ENCODE measurements around the gene DCAF8L2.
"Not testable (repeated sequence)": the region's sequence is repeated elsewhere in the genome, so short reads cannot be mapped to it uniquely, and the experiment has no call there.

The DCAF8L2 gene

DNA sequence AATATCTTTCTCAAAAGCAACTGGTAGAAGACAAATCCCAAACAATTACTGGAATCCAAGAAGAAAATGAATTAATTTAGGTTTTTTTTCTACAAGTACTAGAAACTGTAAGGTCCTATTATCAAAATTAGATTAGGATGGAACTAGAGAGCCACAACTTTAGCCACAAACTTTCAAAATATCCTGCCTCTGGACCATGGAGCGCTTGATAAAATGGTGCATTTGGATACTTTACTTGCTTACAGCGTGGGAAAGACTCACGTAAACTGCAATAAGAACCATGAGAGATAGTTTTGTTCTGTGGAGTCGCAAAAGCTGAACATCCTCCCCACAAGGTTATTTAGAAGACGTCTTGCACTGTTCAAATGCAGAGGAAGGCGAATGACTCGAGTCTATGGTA lies at the start of gene DCAF8L2:
Gene DCAF8L2, plus strand, starts transcription at position 301 of the 400 bp plus-strand sequence. CDS start 156,552 bp downstream, outside the sequence.
- DNase-seq: no peak

DNA sequence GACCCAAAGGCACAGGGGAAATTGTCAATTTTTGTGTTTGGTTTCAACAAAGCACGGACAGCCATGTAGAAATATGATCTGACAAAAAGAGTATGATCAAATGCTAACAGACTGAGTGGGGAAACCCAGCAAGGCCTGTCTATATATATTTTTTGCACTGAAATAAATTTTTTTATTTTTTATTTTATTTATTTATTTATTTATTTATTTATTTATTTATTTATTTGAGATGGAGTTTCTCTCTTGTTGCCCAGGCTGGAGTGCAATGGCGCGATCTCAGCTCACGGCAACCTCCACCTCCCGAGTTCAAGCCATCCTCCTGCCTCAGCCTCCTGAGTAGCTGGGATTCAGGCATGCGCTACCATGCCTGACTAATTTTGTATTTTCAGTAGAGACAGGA lies 49.0 kb upstream of the DCAF8L2 start:
- DNase-seq: not testable (repeated sequence)

DNA sequence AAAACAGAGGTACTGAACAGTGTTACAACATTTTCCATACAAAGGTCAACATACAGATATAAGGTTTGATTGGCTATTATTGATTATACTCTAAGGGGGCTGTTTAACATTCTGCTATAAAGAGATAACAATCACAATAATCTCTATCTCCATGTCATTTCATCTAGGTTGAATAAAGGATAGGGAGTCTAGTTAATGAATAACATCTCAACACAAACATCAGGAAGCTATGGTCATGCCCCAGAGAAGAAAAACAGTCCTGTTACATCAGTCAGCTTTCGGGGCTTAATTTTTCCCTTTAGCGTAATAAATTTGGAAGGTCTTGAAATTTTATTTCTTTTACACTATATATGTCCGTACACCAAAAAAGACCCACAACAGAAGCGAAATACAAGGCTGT lies 41.5 kb upstream of the DCAF8L2 start:
- DNase-seq: no peak

DNA sequence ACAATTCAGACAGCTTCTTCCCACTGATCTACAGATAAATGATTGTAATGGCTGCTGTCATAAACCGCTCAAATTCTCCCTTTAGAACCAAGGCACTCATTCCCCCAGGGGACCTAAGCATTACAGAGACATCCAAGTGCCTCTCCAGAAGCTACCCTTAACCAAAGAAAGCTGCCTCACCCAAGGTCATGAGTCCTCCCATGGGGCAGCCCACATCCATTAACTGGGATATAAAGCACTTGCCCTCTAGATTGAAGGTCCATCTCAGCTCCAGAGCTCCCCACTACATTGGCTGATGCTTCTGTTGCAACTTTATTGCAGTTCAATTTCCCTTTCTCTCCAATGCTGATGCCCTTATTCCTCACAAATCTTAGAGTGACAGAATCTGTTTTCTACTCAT lies 40.5 kb upstream of the DCAF8L2 start:
- DNase-seq: no peak

DNA sequence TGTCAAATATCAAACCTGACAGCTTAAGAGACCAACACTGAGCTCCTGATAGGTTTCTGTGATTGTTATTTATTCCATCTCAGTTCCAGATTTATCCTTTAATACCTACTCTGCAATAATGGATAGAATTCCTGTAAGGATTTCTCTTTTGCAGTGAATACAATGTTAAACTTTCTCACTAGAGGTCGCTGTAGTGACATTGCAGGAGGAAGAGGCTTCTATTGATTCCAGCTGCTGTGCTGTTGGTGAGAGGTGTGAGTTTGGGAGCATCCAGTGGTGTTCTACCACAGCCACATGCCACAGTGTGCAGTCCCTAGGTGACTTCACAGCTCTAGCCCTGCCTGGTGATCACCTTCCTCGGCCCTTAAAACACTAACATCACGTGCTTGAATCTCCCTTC lies 34.6 kb upstream of the DCAF8L2 start:
- DNase-seq: peak; percentile 18

DNA sequence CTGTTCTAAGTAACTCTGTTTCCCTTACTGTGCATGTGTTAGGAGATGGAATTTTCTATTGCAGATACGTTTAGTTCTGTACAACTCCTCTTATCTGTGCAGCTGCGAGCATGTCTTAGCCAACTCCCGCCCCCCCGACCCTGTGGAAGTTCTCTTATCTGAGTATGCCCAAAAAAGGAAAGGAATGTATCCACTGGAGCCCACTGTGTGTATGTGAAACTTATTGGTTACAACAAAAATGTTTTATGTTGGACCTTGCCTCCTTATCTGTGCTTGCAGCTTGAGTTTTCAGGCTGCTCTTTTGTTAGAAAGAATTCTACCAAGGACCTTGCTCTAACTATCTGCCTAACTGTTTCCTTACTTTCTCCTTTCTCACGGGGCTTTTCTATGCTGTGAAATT lies 24.2 kb upstream of the DCAF8L2 start:
- no peak for DNase-seq

DNA sequence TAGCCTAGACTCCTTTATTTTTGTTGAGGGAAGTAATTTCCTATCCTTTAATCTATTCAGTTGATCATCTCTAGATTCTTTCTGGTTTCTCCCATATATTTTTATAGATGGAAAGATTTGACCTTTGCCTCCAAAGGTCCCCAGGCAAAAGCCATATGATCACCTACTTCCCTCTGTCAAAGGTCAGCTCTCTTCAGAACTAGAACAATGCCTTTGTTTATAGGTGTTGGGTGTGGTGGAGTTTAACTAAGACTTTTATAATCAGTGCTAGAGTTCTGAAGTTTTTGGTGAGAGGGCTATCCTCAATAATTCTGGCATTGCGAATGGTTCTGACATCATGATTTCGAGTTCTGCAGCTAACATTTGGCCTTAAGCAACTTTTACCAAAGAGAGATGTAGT lies 19.0 kb upstream of the DCAF8L2 start:
- DNase-seq: no peak

DNA sequence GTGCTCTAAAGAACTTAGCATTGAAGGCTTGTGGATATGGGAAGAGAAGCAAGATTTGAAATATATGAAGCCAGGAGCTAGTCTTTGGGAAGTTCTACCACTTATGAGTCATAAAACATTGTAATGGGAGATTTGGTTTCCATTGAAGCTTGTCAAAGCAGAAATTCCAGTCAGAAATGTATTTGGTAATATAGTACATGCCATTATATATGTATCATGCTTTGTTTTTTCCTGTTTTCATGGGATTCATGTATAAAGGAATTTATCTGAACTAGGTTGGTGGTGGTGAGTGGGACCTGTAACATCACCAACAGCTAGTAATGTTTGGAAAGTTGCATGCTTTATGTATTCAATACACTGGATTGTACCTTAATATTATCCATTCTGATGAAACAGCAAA lies 14.6 kb upstream of the DCAF8L2 start:
- DNase-seq: no peak

DNA sequence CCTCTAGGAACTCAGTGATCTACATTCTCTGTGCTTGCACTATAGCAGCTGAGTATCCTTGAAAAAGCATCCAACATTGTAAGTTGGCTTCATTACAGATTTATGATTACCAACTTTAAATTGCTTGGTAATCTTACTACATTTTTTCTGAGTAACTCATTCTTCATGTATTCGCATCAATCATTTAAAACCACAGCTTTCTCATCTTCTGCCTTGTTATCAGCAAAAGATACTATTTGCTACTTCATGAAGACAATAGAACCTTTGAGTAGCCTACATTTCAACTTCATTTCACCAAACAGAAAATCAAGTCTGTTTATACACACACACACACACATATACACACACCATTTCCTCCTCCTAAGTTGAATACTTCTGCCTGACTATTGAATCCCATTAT lies 6.2 kb upstream of the DCAF8L2 start:
- DNase-seq: no peak

DNA sequence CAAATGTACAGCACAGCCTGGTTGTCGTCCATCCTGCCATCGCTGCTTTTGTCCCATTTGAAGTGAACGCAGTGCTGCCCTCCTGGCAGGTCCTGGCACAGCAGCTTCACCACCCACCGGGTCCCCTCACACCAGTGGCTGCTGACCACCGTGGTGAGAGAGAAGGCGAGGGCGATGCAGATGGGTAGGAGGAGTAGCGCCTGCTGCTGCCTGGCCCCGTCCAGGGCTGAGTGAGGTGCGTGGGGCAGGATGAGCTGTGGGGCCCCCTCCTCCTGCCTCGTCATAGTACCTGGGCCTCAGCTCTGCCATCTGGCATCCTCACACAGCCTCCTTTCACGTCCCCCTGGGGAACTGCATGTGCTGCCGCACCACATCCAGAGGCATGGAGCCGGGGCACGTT lies 1.8 kb downstream of the DCAF8L2 start:
- no peak for DNase-seq

DNA sequence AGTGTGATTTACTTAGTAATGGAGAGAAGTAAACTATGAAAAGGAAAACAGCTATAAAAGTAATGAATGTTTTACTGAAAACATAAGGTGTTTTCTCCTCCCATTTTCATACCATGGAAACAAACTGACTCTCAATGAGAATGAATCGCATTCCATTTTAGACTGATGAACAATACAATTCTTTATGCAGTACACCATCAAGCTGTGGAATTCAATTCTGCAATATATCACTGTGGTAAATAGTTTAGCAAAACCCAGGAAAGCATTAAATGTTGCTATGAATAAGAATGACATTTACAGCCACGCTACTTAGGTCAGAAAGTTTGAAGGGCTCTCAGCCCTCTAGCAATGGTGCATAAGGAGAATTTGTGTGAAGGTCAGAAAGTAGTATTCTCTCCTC lies 7.4 kb downstream of the DCAF8L2 start:
- DNase-seq: no peak

DNA sequence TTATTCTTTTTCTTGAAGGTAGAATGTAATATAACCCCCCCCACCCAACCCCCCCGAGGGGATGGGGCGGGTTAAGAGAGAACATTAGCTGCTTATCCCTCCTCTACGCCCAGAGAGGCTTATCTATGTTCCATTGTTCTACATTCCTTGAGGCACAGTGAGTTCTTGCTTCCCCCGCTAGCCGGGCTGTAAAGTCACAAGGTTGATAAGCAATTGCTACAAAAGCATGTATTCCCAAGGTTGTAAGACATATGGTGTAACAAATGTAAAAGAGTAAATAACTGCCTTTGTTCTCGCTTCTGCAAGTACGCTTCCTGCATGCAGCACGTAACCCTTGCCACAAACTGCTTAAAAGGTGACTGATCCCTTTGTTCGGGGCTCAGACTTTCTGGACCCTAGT lies 8.2 kb downstream of the DCAF8L2 start:
- DNase-seq: no peak

DNA sequence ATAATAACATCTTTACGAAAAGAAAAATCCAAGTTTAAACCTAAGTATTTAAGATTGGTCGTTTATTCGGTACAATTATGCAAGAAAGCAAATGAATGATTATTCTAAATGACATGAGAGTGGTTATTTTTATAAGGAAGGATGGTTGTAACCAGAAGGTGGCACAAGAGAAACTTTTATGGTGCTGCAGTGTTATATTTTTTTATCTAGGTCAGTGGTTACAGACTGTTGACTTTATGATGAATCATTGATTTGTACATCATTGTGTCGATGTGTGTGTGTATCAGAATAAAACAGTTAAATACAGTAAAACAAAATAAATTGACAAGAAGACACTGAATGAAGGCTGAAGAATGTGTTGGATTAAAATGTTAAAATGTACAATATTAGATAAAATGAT lies 9.8 kb downstream of the DCAF8L2 start:
- no peak for DNase-seq

DNA sequence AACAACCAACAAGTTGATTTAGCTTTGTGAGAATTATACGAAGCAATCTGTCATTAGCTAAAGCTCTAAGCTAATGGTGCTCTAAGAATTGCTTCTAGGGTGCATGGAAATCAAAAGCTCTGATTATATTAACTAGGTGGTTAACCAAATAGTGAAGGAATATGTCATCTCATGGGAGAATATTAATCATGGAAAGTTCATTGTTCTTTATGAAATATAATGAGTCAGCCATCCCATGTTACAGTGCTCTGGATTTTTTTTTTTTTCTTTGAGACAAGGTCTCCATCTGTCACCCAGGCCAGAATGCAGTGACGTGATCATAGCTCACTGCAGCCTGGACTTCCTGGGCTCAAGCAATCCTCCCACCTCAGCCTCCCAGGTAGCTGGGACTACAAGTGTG lies 10.5 kb downstream of the DCAF8L2 start:
- no peak for DNase-seq

DNA sequence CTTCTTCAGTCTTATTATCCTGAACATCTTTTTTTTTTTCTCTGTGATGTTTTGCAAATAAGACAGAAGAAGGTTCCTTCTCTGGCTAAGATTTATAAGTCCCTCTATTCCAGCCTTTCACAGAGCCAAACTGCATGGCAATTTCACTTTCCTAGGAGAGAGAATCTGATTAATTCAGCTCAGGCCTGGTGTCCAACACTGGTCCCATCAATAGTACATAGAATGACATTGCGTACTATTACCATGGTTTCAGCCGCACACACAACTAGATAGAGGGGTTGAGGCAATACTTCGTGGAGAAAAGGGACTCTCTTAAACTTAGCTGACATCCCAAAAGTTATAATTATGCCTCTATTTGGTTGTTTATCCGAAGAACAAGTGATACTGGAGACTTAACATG lies 18.5 kb downstream of the DCAF8L2 start:
- DNase-seq: no peak

DNA sequence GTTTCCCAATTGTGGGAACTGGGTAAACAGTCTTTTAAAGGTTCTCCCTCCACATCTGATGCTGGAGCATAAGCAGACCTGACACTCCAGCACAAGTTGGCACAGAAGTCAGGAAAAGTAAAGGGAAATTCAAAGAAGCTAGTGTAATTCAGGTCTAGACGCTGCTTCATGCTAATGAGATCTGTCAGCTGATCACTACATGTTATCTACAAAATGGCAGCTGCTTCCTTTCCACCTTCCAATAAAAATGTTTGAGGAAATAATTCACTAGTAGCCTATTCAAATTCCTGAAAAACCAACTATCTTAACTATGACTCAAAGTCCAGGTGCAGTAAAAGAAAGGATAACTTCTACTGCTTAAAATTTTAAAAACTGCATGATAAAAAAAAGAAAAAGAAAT lies 29.3 kb downstream of the DCAF8L2 start:
- DNase-seq: no peak

DNA sequence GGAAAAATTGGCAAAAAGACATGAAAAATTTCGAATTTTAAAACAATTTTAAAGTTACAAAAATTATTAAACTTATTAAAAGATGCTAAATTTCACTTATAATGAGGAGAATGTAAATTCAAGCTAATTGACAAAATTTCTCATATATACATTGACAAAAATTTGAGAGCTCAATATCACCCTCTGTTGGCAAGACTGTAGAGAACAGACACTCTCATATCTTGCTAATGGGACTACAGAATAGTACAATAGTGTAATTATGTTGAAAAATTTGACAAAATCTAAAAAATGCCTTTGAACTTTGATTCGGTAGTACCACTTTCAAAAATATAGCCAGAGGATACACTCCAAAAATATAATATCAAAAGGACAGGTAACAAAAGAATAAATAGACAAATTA lies 29.8 kb downstream of the DCAF8L2 start:
- DNase-seq: no peak

DNA sequence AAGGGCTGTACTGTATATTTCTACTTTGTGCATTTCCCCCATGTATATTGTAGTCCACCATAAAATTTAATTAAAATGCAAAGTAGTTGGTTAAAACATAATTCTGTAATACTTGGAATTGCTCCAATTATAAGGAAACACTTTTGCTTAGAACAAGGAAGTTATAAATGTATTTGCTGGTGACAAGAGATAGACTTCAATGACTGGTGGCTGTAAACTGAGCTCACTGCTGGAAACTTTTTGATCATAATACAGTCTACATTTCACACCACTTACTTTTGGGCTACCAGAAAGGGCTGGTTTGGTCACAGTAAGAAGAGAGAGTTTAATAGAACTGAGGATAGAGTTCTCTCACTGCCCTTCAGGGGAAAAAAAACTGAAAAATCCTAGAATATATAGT lies 32.7 kb downstream of the DCAF8L2 start:
- DNase-seq: no peak

DNA sequence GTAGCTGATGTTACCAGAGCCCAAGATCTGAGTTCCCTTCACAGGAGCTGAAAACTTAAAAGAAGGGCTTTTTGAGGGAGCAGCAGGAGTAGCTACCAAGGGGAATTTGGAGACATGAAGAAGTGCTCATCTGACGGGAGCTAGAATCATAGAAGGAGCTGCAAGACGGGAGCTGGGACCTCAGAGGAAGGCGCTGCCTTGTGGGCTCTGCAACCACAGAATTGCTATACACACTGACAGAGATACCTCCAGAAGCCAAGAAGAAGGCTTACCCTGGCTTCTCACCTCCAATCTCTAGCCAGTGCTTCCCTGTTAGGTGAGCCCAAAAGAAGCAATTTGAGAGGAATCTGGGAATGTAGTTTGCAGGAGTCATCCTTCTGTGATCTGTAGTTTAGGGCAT lies 35.9 kb downstream of the DCAF8L2 start:
- DNase-seq: no peak

DNA sequence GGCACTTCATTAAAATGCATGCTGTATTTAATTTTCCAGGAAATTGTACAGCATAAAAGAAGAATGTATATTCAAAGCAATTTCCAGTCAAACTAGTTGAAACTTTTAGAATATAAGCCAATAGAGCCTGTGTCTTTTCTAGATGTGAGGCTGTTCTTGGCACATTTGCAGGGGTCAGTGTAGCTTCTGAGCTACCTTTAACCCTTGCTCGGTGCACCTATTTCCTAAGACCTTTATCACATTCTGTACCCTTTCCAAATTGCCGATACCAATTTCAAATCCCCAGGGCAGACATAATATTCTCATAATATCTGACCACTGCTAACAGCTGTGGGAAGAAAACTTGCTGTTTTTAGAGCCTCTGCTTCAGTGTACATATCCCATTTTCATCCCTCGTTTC lies 43.2 kb downstream of the DCAF8L2 start:
- DNase-seq: no peak

DNA sequence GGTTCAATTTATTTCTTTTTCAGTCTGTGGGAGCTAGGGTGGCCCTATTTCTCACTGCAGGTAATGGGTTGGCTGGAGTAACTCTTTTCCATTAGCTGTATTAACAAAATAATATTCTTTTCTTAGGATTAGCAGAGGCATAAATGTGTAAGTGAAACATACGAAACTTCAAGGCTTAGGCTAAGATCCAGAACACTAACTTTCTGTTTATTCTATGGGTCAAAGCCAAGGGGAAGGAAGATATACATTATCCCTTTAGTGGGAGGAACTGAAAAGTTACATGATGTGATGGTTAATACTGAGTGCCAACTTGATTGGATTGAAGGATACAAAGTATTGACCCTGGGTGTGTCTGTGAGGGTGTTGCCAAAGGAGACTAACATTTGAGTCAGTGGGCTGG lies 66.4 kb downstream of the DCAF8L2 start:
- no peak for DNase-seq

DNA sequence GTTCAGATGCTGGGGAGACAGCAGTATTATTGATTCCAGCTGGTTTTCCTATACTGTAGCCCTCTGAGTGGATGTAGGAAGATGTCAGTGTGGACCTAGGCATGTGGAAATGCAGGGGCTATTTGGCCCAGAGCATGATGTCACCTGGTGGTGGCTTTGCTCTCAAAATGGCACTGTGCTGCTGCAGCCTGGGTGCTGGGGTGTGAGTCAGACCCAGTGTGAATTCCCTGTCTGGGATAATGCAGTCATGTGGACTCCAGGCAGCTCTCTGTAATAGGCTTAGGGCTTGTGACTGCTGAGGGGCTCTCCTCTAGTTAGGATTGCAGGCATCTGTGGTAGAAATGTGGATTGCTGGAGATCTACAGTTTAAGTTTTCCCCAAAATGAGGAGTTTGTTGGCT lies 70.7 kb downstream of the DCAF8L2 start:
- no peak for DNase-seq

DNA sequence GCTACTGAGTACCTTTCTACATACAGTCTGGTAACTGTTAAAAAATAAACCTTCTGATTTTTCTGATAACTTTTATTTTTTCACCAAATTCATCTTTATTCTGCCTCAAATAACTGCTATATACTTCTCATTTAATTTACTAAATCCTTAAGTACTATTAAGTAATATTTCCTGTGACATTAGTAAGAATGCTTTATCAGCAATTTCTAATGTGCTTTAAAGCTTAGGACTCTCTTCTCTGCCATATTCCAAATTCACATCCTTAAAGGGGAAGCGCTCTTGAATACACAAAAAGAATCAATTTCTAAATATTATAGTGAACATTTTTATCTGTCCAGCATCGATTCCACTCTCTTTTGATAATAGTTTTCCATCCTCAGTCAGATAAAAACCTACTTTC lies 81.1 kb downstream of the DCAF8L2 start:
- no peak for DNase-seq

DNA sequence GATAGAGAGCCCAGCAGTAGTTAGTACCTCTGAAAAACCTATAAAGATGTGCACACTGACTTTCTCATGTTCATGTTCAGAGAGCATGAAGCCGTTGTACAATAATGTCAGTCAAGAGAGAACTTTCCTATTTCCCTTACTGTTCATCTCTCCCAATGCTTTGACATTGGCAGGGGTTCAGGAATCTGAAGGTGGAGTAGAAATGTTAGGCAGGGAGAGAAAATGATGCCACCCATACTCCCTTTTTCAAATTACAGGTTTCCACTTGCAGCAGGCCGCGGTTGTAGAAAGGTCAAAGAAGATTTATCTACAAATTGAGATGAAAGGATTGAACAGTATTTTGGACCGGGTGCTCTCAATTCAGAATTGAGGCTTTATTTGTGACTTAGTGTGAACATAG lies 84.3 kb downstream of the DCAF8L2 start:
- DNase-seq: no peak

DNA sequence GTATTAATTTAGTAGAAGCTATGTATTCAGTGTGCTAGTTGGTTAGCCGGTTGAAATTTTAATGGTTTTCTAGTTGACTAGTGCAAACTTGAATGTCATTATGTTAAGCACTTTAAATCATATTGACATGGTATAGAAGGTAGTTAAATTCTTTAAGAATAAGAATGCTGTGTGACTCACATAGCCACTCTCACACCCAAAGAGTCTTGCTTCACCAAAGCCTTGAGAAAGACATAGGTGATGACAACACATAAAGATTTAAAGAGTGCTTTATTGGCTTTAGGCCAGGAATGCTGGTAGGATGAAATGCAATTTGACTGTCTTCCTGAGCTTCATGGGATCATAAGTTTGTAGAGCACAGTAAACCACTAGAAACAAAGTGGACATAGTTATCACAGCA lies 85.3 kb downstream of the DCAF8L2 start:
- no peak for DNase-seq

DNA sequence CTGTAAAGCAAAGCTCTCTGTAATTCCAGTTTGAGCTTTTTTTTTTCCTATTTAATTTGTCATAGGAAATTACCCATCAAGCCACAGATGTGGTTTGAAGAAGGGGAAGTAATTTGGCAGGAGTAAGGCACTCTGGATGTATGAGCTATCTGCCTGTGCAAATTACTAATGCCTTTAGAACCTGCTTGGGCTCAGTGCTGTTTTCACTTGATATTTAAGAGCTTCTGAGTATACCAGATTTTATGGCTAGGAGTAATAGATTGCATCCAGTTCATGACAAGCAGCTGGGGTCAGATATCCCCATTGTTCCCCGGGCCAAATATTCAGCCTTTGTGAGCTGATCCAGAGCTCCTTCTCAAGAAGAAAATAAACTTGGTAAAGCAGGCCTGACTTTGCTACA lies 89.1 kb downstream of the DCAF8L2 start:
- no peak for DNase-seq
